GM19463 (cell line): ENCODE data around the gene SPDYA.
"Not testable (repeated sequence)": the region's sequence is repeated elsewhere in the genome, so short reads cannot be mapped to it uniquely, and the experiment has no call there.

ENCODE experiments used
- ATAC-seq: cut with Tn5 transposase; IDR thresholded peaks from one replicate; pipeline ENCODE4 v1.9.1; 2021; ENCODE audit warnings: mild to moderate bottlenecking, moderate library complexity; ENCODE audit not compliant: unreplicated experiment

SPDYA gene

GRCh38 chr2:28810384-28811285 lies at the start of gene SPDYA:
Gene SPDYA, plus strand, starts transcription at chr2:28810834. Its CDS starts 5,181 bp downstream, at chr2:28816015.
- ATAC-seq, result peak; percentile 79

- no peak for ATAC-seq
Measured at GRCh38 chr2:28761420-28761819, 49.2 kb upstream of the SPDYA start.

- ATAC-seq, result no peak
Measured at GRCh38 chr2:28764909-28765711, 45.5 kb upstream of the SPDYA start.

GRCh38 chr2:28766070-28766469 lies 44.6 kb upstream of the SPDYA start:
- ATAC-seq, result no peak

GRCh38 chr2:28767337-28767736 lies 43.3 kb upstream of the SPDYA start:
- ATAC-seq, result no peak

- ATAC-seq, result no peak
Measured at GRCh38 chr2:28768422-28768821, 42.2 kb upstream of the SPDYA start.

GRCh38 chr2:28768952-28769351 lies 41.7 kb upstream of the SPDYA start:
- ATAC-seq, result no peak

GRCh38 chr2:28772351-28772750 lies 38.3 kb upstream of the SPDYA start:
- no peak for ATAC-seq

GRCh38 chr2:28776471-28776870 lies 34.2 kb upstream of the SPDYA start:
- ATAC-seq, result no peak

- no peak for ATAC-seq
Measured at GRCh38 chr2:28778392-28778791, 32.2 kb upstream of the SPDYA start.

- ATAC-seq, result no peak
Measured at GRCh38 chr2:28779001-28779400, 31.6 kb upstream of the SPDYA start.

- ATAC-seq, result no peak
Measured at GRCh38 chr2:28780496-28780895, 30.1 kb upstream of the SPDYA start.

GRCh38 chr2:28782423-28782822 lies 28.2 kb upstream of the SPDYA start:
- no peak for ATAC-seq

- ATAC-seq, result not testable (repeated sequence)
Measured at GRCh38 chr2:28784570-28784969, 26.1 kb upstream of the SPDYA start.

GRCh38 chr2:28796620-28797019 lies 14.0 kb upstream of the SPDYA start:
- no peak for ATAC-seq

GRCh38 chr2:28801726-28802125 lies 8.9 kb upstream of the SPDYA start:
- ATAC-seq, result no peak

GRCh38 chr2:28802975-28803429 lies 7.6 kb upstream of the SPDYA start:
- no peak for ATAC-seq

- ATAC-seq, result no peak
Measured at GRCh38 chr2:28809927-28810326, 707 bp upstream of the SPDYA start.

GRCh38 chr2:28818053-28818452 lies 7.4 kb downstream of the SPDYA start:
- ATAC-seq, result no peak

GRCh38 chr2:28821295-28821958 lies 10.8 kb downstream of the SPDYA start:
- no peak for ATAC-seq

GRCh38 chr2:28822036-28822435 lies 11.4 kb downstream of the SPDYA start:
- no peak for ATAC-seq
